K562 (cell line): ENCODE data around the gene MYADM. TPM values are rescaled to one million over a fixed set of nuclear protein-coding genes. Genes with fewer than 3 reads are reported as not detected.

Experiments
- ATF1 ChIP-seq, 2 experiments: fragments of 450-650 bp in 1 of 2; IDR thresholded peaks; 2 replicates each; pipeline ENCODE4 v1.6.1; 2016; ENCODE audit warnings: missing compliant biosample characterization in 1 of 2, missing genetic modification characterization in 1 of 2
- BHLHE40 ChIP-seq: IDR thresholded peaks from 2 replicates; pipeline ENCODE4 v1.6.1; 2011; ENCODE audit warnings: low read length, improper control_type of control experiment
- KDM1A ChIP-seq, 2 experiments: fragments of 450-650 bp; IDR thresholded peaks; 2 replicates each; pipeline ENCODE4 v1.6.1; 2016; ENCODE audit warnings: mild to moderate bottlenecking in 2 of 2
- KHSRP ChIP-seq: fragments of 450-650 bp; IDR thresholded peaks from 2 replicates; pipeline ENCODE4 v1.6.1; 2017
- MBD2 ChIP-seq: sonication (generic); IDR thresholded peaks from 2 replicates; pipeline ENCODE4 v1.6.1; 2016; ENCODE audit warnings: low read depth, borderline replicate concordance
- NCOR1 ChIP-seq: fragments of 450-650 bp; IDR thresholded peaks from 2 replicates; pipeline ENCODE4 v1.6.1; 2016; ENCODE audit warnings: mild to moderate bottlenecking, moderate library complexity
- NONO ChIP-seq, 2 experiments: fragments of 200-400 bp in 1 of 2; fragments of 450-650 bp in 1 of 2; formaldehyde crosslinking in 1 of 2; IDR thresholded peaks; 2 replicates each; pipeline ENCODE4 v1.6.1; 2017; ENCODE audit warnings: low read depth in 2 of 2, mild to moderate bottlenecking in 2 of 2, moderate library complexity in 2 of 2, low read length in 1 of 2
- NR2F6 ChIP-seq: fragments of 450-650 bp; formaldehyde crosslinking; IDR thresholded peaks from 2 replicates; pipeline ENCODE4 v1.4.0; 2020; ENCODE audit warnings: mild to moderate bottlenecking
- PCBP1 ChIP-seq: fragments of 200-400 bp; formaldehyde crosslinking; IDR thresholded peaks from 2 replicates; pipeline ENCODE4 v1.6.1; 2018; ENCODE audit warnings: mild to moderate bottlenecking, low read depth, low read length; ENCODE audit not compliant: poor library complexity, severe bottlenecking
- POLR2AphosphoS5 ChIP-seq: IDR thresholded peaks from 2 replicates; pipeline ENCODE4 v1.6.1; 2011; ENCODE audit warnings: mild to moderate bottlenecking, low read depth, low read length, moderate library complexity; ENCODE audit not compliant: control insufficient read depth, insufficient read depth
- RNF2 ChIP-seq: sonication (generic); IDR thresholded peaks from 2 replicates; pipeline ENCODE4 v1.6.1; 2016
- SIN3A ChIP-seq, 2 experiments: fragments of 150-350 bp in 1 of 2; IDR thresholded peaks; 2 replicates each; pipeline ENCODE4 v1.6.1; 2011 to 2016; ENCODE audit warnings: borderline replicate concordance in 2 of 2, low read depth in 2 of 2, low read length in 2 of 2, mild to moderate bottlenecking in 2 of 2, moderate library complexity in 2 of 2; ENCODE audit not compliant: control insufficient read depth in 1 of 2
- SLC30A9 ChIP-seq: fragments of 250-450 bp; sonication (Bioruptor Pico); IDR thresholded peaks from 2 replicates; pipeline ENCODE4 v1.8.0; 2022; ENCODE audit warnings: mild to moderate bottlenecking, moderate library complexity
- SRF ChIP-seq, 2 experiments: fragments of 250-450, 450-650 bp in 1 of 2; sonication (Bioruptor Pico) in 1 of 2; sonication (generic) in 1 of 2; formaldehyde crosslinking; IDR thresholded peaks; 2 replicates each; pipeline versions ENCODE4 v1.5.0 to v1.5.1; 2020 to 2022; ENCODE audit warnings: mild to moderate bottlenecking in 1 of 2, missing genetic modification reagents in 1 of 2
- TEAD1 ChIP-seq, 2 experiments: fragments of 450-650 bp in 1 of 2; sonication (generic) in 1 of 2; formaldehyde crosslinking; IDR thresholded peaks; 2 replicates each; pipeline versions ENCODE4 v1.4.0 to v1.8.0; 2020 to 2022; ENCODE audit warnings: mild to moderate bottlenecking in 2 of 2, missing genetic modification reagents in 1 of 2
- TEAD2 ChIP-seq: fragments of 450-650 bp; IDR thresholded peaks from 2 replicates; pipeline ENCODE4 v1.6.1; 2016; ENCODE audit warnings: missing genetic modification characterization, control low read depth, missing compliant biosample characterization
- THRAP3 ChIP-seq: fragments of 450-650 bp; IDR thresholded peaks from 2 replicates; pipeline ENCODE4 v1.6.1; 2016; ENCODE audit warnings: mild to moderate bottlenecking, inconsistent platforms, borderline replicate concordance
- ZBTB7A ChIP-seq: IDR thresholded peaks from 2 replicates; pipeline ENCODE4 v1.6.1; 2011; ENCODE audit warnings: low read depth, mild to moderate bottlenecking, low read length, moderate library complexity, borderline replicate concordance; ENCODE audit not compliant: control insufficient read depth
- ZHX1 ChIP-seq: fragments of 150-350 bp; conservative IDR thresholded peaks from 2 replicates; pipeline ENCODE4 v1.6.1; 2014; ENCODE audit warnings: low read length
- ZNF316 ChIP-seq: fragments of 450-650 bp; IDR thresholded peaks from 2 replicates; pipeline ENCODE4 v1.6.1; 2016
- polyA plus RNA-seq, 8 experiments: library from polyadenylated mRNA; depleted of rRNA in 4 of 8; stranded (reverse) in 5 of 8; unstranded in 3 of 8; fragments of >200 nt; fragmentation: Nextera tagmentation in 2 of 8; fragmentation: Illumina TruSeq in 1 of 8; extraction: Ambion mirVana in 2 of 8; extraction: Trizol in 1 of 8; gene quantifications; 2 replicates each; pipeline versions ENCODE4 v1.2.1 to v1.2.3, GENCODE V29; 2011 to 2014; ENCODE audit warnings: inconsistent platforms in 1 of 8, missing spikeins in 1 of 8
- total RNA-seq, 7 experiments: library from RNA; depleted of rRNA in 6 of 7; stranded (reverse); fragments of >200 nt in 6 of 7; fragmentation: Illumina TruSeq in 2 of 7; extraction: Trizol in 2 of 7; gene quantifications; 2 replicates each; pipeline versions ENCODE4 v1.2.1 to v1.2.3, GENCODE V29; 2011 to 2021; ENCODE audit warnings: low replicate concordance in 1 of 7
- TF ChIP-seq, protein P1 (sequence below): fragments of 250-450 bp; sonication (Bioruptor Pico); IDR thresholded peaks from 2 replicates; pipeline ENCODE4 v1.4.0; 2020; ENCODE audit warnings: mild to moderate bottlenecking
- TF ChIP-seq, protein P2 (sequence below): sonication (generic); formaldehyde crosslinking; IDR thresholded peaks from 2 replicates; pipeline ENCODE4 v1.9.0; 2022; ENCODE audit warnings: mild to moderate bottlenecking, missing genetic modification reagents

MYADM gene
- total and polyA plus RNA-seq, 9 of the 15 experiments (the other 6 are each of a cell fraction or from before 2014, with no cell fraction given) = 4.5 to 70.3 (median 14.4) TPM

DNA sequence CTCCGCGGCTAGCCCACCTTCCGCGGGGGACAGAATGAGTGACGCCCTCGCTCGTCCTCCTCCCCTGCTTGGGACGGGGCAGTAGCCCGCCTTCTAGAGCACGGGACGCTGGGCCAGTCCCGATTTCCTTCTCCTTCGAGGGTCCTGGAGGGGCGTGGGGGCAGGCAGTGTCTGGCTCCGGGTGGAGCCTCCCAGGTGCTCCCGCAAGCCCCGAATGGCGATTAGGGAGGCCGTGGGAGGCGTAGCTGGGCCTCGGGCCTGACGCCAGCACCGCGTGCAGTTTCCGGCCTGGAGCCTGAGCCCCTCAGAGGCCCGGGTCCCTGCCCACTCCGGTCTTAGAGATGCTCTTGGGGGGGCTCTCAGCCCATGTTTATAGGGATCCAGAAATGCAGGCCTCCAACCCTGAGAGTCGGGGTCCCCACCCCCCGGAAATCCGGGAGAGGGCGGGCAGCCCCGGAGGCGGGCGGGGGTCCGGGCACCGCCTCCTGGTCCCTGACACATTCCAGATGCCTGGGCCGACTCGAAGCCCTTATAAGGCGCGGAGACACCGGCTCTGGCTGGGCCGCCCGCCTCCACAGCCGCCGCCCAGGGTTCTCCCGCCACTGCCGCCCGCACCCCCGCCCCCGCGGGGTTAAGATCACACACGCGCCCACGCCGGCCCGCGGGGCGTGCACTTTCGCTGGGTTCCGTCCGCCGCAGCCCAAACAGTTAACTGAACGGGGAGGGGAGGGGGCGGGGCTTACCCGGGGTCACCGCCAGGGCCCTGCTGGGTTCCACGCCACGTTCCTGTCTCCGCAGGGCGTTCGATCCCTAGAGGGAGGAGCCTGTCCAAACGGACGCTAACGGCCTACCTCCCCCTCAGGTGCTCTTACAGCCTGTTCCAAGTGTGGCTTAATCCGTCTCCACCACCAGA, 1.5 kb downstream of the MYADM start (continued):
- TF ChIP-seq SIN3A (IDR thresholded peaks at IDR 0.05; ENCODE audit: borderline replicate concordance in 2 of 2, control insufficient read depth in 1 of 2, low read depth in 2 of 2, low read length in 2 of 2) (peak; percentile 50 to 68; a peak in 3 of 4 replicates), RNF2 (peak; percentile 90), PCBP1 (peak; percentile 41), KHSRP (no peak), BHLHE40 (peak; percentile 75), SLC30A9 (CRISPR knock-in tag) (no peak), ZBTB7A (peak; percentile 90), SRF (CRISPR knock-in tag; IDR thresholded peaks at IDR 0.05) (peak; percentile 94 to 98), KDM1A (IDR thresholded peaks at IDR 0.05) (peak; percentile 47 to 55; a peak in 3 of 4 replicates), THRAP3 (no peak), ATF1 (CRISPR knock-in tag; IDR thresholded peaks at IDR 0.05) (no peak), ATF1 (tag; IDR thresholded peaks at IDR 0.05) (peak; percentile 69), TEAD2 (no peak), POLR2AphosphoS5 (peak; percentile 74), ZHX1 (no peak), TEAD1 (CRISPR knock-in tag; IDR thresholded peaks at IDR 0.05) (peak; percentile 18 to 44; a peak in 1 of 4 replicates), NCOR1 (peak; percentile 84), NR2F6 (no peak), NONO (IDR thresholded peaks at IDR 0.05; ENCODE audit: low read depth in 2 of 2, low read length in 1 of 2) (no peak), ZNF316 (no peak), MBD2 (peak; percentile 46; the same call in 1 of the 2 replicates)
- TF ChIP-seq, protein P1, sequence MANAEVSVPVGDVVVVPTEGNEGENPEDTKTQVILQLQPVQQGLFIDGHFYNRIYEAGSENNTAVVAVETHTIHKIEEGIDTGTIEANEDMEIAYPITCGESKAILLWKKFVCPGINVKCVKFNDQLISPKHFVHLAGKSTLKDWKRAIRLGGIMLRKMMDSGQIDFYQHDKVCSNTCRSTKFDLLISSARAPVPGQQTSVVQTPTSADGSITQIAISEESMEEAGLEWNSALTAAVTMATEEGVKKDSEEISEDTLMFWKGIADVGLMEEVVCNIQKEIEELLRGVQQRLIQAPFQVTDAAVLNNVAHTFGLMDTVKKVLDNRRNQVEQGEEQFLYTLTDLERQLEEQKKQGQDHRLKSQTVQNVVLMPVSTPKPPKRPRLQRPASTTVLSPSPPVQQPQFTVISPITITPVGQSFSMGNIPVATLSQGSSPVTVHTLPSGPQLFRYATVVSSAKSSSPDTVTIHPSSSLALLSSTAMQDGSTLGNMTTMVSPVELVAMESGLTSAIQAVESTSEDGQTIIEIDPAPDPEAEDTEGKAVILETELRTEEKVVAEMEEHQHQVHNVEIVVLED (CRISPR knock-in tag) = peak; percentile 78
- TF ChIP-seq, protein P2, sequence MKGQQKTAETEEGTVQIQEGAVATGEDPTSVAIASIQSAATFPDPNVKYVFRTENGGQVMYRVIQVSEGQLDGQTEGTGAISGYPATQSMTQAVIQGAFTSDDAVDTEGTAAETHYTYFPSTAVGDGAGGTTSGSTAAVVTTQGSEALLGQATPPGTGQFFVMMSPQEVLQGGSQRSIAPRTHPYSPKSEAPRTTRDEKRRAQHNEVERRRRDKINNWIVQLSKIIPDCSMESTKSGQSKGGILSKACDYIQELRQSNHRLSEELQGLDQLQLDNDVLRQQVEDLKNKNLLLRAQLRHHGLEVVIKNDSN (CRISPR knock-in tag) = no peak
